Activated CD4-positive, CD25-positive, alpha-beta regulatory T cell (primary cell): ENCODE results near the gene PGP.

Experiments used
- DNase-seq, 4 experiments: peaks; one replicate each; lab custom pipeline; 2025; lab: John Stamatoyannopoulos, UW

The PGP gene

GRCh38 chr16:2163211-2163881 lies 51.3 kb downstream of the PGP start:
- no peak for DNase-seq

DNA sequence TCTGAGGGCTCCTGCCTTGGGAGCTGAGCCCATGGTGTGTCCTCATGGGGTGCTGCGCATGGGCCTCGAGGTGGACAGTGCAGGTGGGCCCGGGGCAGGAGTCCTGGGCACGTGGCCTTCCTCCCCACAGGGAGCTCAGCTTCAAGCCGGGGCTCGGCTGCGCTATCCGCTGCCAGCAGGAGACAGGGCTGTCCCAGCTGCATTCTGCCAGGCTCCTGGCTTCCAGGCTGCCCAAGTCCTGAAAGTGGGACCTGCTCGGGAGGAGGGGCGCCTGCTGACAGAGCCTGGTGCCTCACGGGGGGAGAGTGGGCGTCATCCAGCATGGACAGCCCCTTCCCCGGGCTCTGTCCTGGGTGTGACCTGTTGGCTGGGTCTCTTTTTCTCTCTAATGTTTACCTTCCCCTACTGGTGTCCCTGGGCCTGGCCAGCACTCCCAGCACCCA lies 51.9 kb downstream of the PGP start:
- DNase-seq: no peak

DNA sequence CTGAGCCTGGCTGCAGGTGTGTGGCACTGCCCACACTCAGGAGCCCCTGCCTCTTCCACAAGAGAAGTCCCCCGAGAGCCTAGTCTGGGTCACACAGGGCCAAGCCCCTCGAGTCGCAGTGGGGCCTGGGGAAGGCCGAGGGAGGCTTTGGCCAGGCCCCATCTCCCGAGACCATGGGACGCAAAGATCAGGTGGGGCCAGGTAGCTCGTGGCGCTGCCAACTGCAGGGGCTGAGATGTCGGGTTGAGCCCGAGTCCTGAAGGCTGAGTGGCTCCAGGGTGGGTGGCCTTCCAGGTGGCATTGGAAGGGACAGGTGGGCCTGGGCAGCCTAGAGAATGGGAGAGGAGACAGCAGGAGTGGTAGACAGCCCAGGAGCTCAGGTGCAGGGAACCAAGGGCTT lies 52.7 kb downstream of the PGP start:
- DNase-seq: no peak
